HT-29 (cell line): Measurements from ENCODE around the gene RAB5A. TPM values are rescaled to one million over a fixed set of nuclear protein-coding genes. Genes with fewer than 3 reads are reported as not detected.
"Not testable (repeated sequence)": the region's sequence is repeated elsewhere in the genome, so short reads cannot be mapped to it uniquely, and the experiment has no call there.

Experiments
- DNase-seq: peaks from one replicate; pipeline ENCODE4 v3.0.0-alpha.2; 2015; ENCODE audit warnings: low spot score
- small RNA-seq: library from RNA; depleted of rRNA; stranded (forward); fragments of <200 nt; gene quantifications from one replicate; pipeline ENCODE3, GENCODE V24; 2014
- total RNA-seq: library from RNA; depleted of rRNA; stranded (reverse); fragments of >200 nt; shearing (Covaris generic); gene quantifications from 2 replicates; pipeline ENCODE4 v1.2.3, GENCODE V29; 2014; rRNA removed

RAB5A gene
- total RNA-seq, 1 experiment from 2014 or later, result 29.7 TPM

DNA sequence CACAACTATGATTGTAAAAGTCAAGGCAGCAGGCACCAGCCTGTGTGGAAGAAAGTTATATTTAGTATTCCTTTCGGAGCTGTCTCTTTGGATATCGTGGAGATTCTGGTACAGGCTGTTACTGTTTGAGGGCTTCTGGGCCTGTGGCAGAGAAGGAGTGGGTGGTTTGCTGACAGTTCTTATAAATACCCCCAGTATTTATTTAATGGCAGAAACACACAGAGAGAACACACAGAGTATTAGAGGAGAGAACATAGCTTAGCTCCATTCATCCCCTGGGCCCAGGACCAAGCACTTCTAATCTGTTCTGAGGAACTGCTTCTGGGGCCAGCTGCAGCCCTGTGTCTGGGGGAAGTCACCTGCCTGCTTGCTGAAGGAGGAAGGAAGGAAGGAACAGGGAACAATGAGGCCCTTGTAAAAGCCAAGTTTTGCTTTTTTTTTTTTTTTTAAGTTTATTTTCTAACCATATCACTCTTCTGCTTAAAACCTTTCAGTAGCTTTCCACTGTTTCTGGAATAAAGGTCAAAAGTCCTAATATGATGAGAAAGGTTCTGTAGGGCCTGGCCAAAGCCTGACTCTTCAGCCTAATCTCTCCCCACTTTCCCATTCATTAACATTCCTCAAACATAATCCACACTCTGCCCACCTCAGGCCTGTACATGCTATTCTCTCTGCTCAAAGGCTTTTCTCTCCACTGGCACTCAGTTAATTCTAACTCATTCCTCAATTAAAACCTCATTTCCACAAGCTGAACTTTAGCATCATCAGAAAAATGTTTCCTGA is 76.9 kb downstream of the RAB5A start:
- no peak for DNase-seq

GRCh38 chr3:20027136-20027535 is 80.2 kb downstream of the RAB5A start:
- no peak for DNase-seq

- DNase-seq, result no peak
These were observed 82.0 kb downstream of the RAB5A start for GRCh38 chr3:20028905-20029331.

GRCh38 chr3:20031939-20032338 is 85.0 kb downstream of the RAB5A start:
- DNase-seq, result not testable (repeated sequence)

Small RNA genes within 50 kb of the gene (small RNA-seq; reads per million reads assigned to genes)
- gene RNU4-85P, result 2.5 reads per million, percentile 71 among the genes with 10 or more reads in this experiment
- gene RPL39P18, result not detected

Other genes with a start within 250 kb of the RAB5A start
- gene EFHB, start 12.9 kb upstream of the RAB5A start, total RNA-seq, result not detected in 2 replicates
- not detected in 2 replicates for gene PP2D1, start 65.2 kb downstream of the RAB5A start, total RNA-seq
- gene KAT2B, start 93.3 kb downstream of the RAB5A start, total RNA-seq, result 1.5 and 1.7 TPM in 2 replicates
- gene SGO1, start 239.1 kb downstream of the RAB5A start, total RNA-seq, result 4.9 and 5.1 TPM in 2 replicates